Glutamatergic neuron (in vitro differentiated cells): ENCODE results near the gene FYCO1. TPM values are rescaled to one million over a fixed set of nuclear protein-coding genes. Genes with fewer than 3 reads are reported as not detected.

ENCODE experiments used
- DNase-seq: peaks from one replicate; pipeline ENCODE4 v3.0.0; 2022
- H3K27ac Mint-ChIP-seq: one replicate; pipeline ENCODE4 v1.8.0; 2020; ENCODE audit warnings: mild to moderate bottlenecking, mixed read lengths, inconsistent platforms; ENCODE audit not compliant: unreplicated experiment
- H3K27me3 Mint-ChIP-seq: one replicate; pipeline ENCODE4 v1.8.0; 2020; ENCODE audit warnings: mild to moderate bottlenecking, moderate library complexity, mixed read lengths, inconsistent platforms; ENCODE audit not compliant: unreplicated experiment
- H3K36me3 Mint-ChIP-seq: one replicate; pipeline ENCODE4 v1.8.0; 2020; ENCODE audit warnings: mild to moderate bottlenecking, mixed read lengths, inconsistent platforms; ENCODE audit not compliant: unreplicated experiment
- H3K4me1 Mint-ChIP-seq: one replicate; pipeline ENCODE4 v1.8.0; 2020; ENCODE audit warnings: mild to moderate bottlenecking, low read depth, mixed read lengths, inconsistent platforms; ENCODE audit not compliant: unreplicated experiment
- H3K4me3 Mint-ChIP-seq: one replicate; pipeline ENCODE4 v1.8.0; 2020; ENCODE audit warnings: mild to moderate bottlenecking, mixed read lengths, inconsistent platforms; ENCODE audit not compliant: unreplicated experiment
- H3K9me3 Mint-ChIP-seq: one replicate; pipeline ENCODE4 v1.8.0; 2020; ENCODE audit warnings: mild to moderate bottlenecking, moderate library complexity, mixed read lengths, inconsistent platforms; ENCODE audit not compliant: unreplicated experiment
- CTCF ChIP-seq: fragments of 200-600 bp; sonication (generic); IDR thresholded peaks from one replicate; pipeline ENCODE4 v1.5.0; 2021; ENCODE audit not compliant: partially characterized antibody, unreplicated experiment
- total RNA-seq: library from RNA; stranded (reverse); fragmentation: NEBNext Ultra II Directional; extraction: Animal tissue kit (Norgen Biotek cat#: 25700); gene quantifications from one replicate; pipeline ENCODE4 v1.2.1, GENCODE V29; 2021; ENCODE audit not compliant: unreplicated experiment

The FYCO1 gene
- total RNA-seq, 1 donor from 2014 or later, result 3.8 TPM

- Mint-ChIP-seq H3K4me3 (no peak overlapping the region), H3K9me3 (peaks cover 3% of the 10 kb centered on the region), H3K4me1 (no peaks in the 10 kb centered on the region), H3K27me3 (peaks cover 3% of the 10 kb centered on the region), H3K36me3 (peaks cover 13% of the 10 kb centered on the region), H3K27ac (no peak overlapping the region)
- DNase-seq, result no peak
- no peak for TF ChIP-seq CTCF
These were observed 24.1 kb upstream of the FYCO1 start for GRCh38 chr3:46019707-46020106.

GRCh38 chr3:46017720-46018119 is 22.1 kb upstream of the FYCO1 start:
- no peak overlapping the region for H3K4me3 Mint-ChIP-seq
- peaks cover 3% of the 10 kb centered on the region for H3K9me3 Mint-ChIP-seq
- H3K4me1 Mint-ChIP-seq, result no peaks in the 10 kb centered on the region
- H3K36me3 Mint-ChIP-seq, result peaks cover 13% of the 10 kb centered on the region
- TF ChIP-seq CTCF, result no peak
- peaks cover 3% of the 10 kb centered on the region for H3K27me3 Mint-ChIP-seq
- no peak for DNase-seq
- no peak overlapping the region for H3K27ac Mint-ChIP-seq

GRCh38 chr3:46013316-46014094 is 17.9 kb upstream of the FYCO1 start:
- Mint-ChIP-seq H3K27me3 (peaks cover 2% of the 10 kb centered on the region), H3K4me1 (no peaks in the 10 kb centered on the region), H3K27ac (no peak overlapping the region), H3K9me3 (peaks cover 2% of the 10 kb centered on the region), H3K4me3 (no peak overlapping the region), H3K36me3 (no peaks in the 10 kb centered on the region)
- no peak for DNase-seq
- TF ChIP-seq CTCF, result no peak

- Mint-ChIP-seq H3K9me3 (peaks cover 1% of the 10 kb centered on the region), H3K4me1 (no peaks in the 10 kb centered on the region), H3K27ac (no peak overlapping the region), H3K27me3 (no peaks in the 10 kb centered on the region), H3K36me3 (no peaks in the 10 kb centered on the region), H3K4me3 (no peak overlapping the region)
- no peak for TF ChIP-seq CTCF
- DNase-seq, result no peak
These were observed 16.6 kb upstream of the FYCO1 start for GRCh38 chr3:46012246-46012645.

GRCh38 chr3:46010519-46011113 is 15.0 kb upstream of the FYCO1 start:
- Mint-ChIP-seq H3K4me1 (peaks cover 7% of the 10 kb centered on the region), H3K36me3 (no peaks in the 10 kb centered on the region), H3K9me3 (no peaks in the 10 kb centered on the region), H3K4me3 (no peak overlapping the region), H3K27me3 (no peaks in the 10 kb centered on the region), H3K27ac (no peak overlapping the region)
- TF ChIP-seq CTCF, result no peak
- no peak for DNase-seq
